Activated CD8-positive, alpha-beta memory T cell treated with anti-CD3 and anti-CD28 coated beads, Interleukin-2, amount 50 U/mL, for 1 hour (primary cell): Measurements from ENCODE around the gene S100B.
A peak's percentile ranks its signal among the peaks of the same experiment; 100 is the strongest.
"Not testable (repeated sequence)": the region's sequence is repeated elsewhere in the genome, so short reads cannot be mapped to it uniquely, and the experiment has no call there.

Experiments
- DNase-seq: peaks from one replicate; pipeline ENCODE4 v3.0.0-alpha.2; 2020; ENCODE audit errors: extremely low read depth

Gene S100B

DNA sequence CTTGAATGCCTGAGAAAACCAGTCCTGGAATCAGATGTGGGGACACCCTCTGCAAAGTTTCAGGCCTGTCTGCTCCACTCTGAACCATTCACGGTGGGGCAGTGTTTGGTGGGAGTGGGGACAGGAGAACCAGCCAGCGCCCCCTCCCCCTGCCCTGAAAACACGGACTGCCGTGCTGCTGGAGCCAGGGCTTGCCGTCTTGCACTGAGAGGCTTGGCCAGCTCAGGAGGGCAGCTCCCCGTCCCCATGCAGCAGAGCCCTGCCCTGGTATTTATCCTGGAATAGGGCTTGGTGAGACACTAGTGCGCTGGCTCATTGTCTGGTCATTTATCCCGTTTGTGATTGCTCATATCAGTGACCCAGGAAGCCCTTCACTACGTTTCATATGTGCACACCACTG lies 3.9 kb downstream of the S100B start:
- DNase-seq = no peak

DNA sequence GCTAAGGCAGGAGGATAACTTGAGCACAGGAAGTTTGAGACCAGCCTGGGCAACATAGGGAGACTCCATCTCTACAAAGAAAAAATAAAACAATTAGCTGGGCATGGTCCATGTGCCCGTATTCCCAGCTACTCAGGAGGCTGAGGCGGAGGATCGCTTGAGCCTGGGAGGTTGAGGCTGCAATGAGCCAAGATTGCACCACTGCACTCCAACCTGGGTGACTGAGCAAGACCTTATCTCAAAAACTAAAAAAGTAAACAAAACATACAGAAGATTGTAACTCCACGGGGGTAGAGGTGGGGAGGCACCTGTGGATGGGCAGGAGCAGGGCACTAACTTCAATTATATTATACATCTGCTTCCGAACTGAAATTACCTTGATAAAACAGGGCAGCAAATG lies 4.6 kb downstream of the S100B start:
- DNase-seq = no peak

DNA sequence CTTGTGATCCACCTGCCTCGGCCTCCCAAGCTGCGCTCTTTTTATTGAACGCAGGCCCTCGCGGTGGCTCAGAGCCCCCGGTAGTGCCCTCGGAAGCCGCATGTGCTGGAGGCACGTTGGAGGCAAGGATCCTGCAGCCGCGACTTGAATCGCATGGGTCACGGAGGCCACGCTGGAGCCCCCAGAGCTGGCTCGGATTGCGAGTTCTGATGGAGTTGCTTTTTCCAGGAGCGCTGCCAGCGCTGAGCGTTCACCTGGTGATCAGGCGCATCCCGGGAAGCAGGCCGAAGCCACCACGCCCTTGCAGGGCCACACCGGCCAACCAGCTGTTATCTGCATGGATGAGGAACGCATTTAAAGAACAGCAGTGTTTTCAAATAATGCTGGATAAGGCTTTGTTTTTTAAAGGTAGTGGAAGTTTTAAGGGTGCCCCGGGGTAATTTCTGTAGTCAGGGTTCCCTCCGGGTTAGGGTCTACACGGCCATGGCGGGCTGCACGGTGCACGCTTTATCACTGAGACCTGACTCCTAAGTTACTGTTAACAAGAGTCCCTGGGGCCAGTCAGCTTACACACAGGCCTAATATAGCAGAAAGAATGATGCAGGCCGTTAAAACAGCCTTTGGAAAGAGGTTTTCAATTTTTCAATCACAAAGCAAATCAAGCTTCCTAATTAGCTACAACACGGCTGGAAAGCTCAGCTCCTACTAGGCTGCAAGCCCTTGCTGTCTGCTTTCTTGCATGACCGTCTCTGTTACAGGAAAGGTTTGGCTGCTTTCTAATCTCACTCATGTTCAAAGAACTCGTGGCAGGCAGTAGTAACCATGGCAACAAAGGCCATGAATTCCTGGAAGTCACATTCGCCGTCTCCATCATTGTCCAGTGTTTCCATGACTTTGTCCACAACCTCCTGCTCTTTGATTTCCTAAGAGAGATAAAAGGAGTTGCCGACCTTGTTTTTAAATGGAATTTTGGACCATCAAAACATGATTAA lies 6.0 kb downstream of the S100B start:
- DNase-seq = no peak

DNA sequence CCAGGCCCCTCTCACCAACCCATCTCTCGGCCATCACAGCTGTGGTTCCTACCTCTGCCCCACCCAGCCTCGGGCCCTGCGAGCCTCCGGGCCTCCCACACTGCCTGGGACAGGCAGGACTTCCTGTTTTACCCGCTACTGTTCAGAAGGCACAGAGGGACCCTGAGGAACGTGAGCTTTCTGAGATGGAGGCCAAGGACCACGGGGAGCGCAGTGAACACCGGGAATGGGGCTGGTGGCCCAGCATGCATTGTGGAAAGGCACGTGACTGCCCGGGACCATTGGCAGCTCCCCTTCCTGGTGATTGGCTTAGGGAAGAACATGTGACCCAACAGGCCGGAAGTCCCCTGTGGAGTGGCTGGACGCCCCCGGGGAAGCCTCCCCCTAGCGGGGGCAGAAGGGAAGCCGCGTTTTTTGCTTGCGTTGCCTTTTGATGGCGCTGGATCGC lies 7.0 kb downstream of the S100B start:
- DNase-seq = no peak

DNA sequence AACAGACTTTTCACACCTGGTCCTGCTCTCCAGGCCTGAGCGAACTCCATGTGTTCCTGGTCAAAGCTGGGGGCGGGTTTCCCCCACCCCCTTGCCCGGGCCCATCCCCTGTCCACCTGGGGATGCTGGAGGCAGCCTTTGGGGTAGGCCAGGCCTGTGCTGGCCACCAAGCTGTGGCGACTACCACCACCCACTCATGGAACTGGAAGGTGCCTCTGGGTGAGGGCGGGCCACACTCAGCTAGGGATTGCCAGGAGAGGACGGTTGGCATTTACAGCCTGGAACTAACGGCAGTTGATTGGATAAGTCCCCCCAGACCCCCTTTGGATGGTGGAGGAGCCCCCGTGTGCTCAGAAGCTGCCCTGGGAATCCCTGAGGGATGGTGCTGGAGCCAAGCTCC lies 7.9 kb downstream of the S100B start:
- no peak for DNase-seq

DNA sequence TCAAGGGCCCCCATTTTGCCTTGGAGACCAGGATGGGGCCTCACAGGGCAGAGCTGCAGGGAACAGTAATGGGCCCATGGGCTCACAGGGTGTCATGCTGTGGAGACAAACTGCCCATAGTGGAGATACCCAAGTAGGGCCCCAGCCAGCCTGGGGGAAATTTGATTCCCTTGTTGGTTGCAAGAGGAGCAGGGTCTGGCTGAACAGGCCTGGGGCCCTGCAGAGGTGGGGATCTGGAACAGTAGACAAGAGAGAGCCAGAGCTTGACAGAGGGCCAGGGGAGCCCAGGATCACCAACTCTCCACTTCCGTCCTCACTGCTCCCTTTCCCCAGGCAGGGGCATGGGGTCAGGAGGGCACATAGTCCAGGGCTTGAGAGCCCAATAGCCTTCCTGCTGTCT lies 8.7 kb downstream of the S100B start:
- no peak for DNase-seq

DNA sequence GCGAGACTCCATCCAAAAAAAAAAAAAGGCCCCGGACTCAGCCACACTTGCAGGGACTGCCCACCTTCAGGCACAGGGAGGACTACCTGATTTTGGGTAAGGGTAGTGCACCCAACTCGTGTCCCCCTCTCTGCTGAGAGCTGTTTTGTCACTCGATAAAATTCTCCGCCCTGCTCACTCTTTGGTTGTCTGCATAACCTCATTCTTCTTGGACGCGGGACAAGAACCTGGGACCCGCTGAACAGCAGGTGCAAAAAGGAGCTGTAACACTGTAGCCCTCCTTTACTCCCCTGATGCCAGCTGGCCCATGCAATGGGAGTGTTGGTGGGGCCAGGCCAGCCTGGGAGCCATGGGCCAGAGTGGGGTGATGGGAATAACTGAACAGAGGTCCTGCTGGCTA lies 10.6 kb downstream of the S100B start:
- no peak for DNase-seq

DNA sequence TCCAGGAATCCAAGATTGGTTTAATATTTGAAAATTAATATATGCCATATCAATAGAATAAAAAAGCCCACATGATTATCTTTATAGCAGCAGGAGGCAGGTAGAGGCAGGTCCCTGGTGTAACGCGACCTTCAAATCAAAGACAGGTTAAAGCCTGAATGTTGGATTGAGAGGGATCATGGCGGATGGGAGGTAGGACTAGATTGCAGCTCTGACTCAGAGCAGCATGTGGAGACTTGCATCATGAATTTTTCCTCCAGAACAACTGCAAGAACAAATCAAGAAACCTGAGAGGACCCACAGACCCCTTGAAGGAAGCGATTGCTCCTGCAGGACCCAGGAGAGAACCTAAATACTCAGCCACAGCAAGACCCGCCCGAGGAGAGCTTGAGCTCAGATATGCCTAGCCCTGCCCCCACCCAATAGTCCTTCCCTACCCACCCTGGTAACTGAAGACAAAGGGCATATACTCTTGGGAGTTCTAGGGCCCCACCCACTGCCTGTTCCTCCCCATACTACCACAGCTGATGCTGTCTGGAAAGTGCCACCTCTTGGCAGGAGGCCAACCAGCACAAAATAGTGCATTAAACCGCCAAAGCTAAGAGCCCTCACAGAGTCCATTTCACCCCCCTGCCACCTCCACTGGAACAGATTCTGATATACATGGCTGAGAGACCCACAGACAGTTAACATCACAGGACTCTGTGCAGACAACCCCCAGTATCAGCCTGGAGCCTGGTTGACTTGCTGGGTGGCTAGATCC lies 19.5 kb downstream of the S100B start:
- no peak for DNase-seq

DNA sequence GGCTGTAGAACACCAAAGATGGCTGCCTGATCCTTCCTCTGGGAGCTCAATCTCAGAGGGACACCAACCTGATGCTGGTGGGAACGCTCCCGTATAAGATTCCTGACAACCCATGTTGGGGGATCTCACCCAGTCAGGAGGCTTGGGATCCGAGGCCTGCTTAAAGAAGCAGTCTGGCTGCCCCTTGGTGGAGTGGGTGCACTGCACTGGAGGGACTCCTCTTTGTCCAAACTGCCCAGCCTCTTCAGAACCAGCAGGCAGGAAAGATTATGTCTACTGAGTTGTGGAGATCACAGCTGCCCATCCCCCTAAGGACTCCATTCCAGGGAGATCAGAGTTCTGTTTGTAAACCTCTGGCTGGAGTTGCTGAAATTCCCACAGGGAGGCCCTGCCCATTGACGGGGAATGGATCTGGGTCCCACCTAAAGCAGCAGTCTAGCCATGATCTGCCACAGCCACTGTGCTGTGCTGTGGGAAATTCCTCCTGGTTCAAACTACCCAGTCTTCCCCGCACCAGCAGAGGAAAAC lies 23.0 kb downstream of the S100B start:
- DNase-seq = no peak

DNA sequence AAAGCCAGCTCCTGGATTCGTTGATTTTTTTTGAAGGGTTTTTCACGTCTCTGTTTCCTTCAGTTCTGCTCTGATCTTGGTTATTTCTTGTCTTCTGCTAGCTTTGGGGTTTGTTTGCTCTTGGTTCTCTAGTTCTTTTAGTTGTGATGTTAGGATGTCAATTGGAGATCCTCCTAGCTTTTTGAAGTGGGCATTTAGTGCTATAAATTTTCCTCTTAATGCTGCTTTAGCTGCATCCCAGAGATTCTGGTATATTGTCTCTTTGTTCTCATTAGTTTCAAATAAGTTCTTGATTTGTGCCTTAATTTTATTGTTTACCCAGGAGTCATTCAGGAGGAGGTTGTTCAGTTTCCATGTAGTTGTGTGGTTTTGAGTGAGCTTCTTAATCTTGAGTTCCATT lies 25.5 kb downstream of the S100B start:
- DNase-seq = not testable (repeated sequence)

DNA sequence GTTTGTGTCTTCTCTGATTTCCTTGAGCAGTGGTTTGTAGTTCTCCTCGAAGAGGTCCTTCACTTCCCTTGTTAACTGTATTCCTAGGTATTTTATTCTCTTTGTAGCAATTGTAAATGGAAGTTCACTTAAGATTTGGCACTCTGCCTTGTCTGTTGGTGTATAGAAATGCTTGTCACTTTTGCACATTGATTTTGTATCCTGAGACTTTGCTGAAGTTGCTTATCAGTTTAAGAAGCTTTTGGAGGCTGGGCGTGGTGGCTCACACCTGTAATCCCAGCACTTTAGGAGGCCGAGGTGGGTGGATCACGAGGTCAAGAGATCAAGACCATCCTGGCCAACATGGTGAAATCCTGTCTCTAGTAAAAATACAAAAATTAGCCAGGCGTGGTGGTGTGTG lies 27.1 kb downstream of the S100B start:
- not testable (repeated sequence) for DNase-seq

DNA sequence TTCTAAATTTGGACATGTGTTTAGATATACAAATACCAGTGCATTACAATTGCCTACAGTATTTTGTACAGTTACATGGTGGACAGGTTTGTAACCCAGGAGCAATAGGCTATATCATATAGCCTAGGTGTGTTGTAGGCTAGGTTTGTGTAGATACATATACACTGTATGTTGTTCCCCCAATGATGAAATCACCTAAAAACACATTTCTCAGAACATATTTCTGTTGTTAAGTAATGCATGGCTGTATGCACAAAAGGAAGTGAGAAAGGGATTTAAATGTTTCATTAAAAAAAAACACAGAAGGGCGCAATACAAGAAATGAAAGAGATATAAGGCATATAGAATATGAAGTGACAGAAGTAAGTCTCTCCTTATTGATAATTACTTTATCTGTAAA lies 32.0 kb downstream of the S100B start:
- DNase-seq = no peak

DNA sequence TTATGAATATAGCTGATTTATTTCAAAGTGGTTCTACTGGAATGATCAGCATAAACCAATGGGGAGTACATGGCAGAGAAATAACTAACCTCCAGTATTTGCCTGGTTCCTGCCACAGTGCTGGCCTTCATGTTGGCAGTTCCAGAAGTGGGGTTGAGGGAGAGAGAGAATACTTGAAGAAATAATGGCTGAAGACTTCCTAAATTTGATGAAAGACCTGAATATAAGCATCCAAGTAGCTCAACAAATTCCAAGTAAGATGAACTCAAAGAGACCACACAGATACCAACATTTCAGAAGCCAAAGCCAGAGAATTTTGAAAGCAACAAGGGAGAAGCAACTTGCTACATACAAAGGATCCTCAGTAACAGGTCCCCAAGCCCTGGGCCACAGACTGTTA lies 34.3 kb downstream of the S100B start:
- DNase-seq = no peak

DNA sequence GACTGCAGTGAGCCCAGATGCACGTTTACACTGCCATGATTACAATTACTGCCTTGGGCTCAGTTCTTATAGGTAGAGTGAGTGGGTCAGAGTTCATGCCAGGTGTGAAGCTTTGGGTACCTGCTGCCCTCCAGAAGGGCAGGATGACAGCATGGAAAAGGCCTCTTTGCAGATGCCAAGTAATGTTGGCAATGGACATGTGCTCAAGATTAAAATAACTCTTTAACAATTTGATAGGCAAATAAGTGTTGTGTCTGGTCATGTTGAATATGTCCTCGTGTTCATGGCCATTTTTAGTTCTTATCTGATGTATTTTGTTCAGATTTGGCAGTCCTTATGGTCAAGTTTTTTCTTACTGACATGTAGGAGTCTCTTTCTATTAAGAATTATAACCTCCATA lies 34.8 kb downstream of the S100B start:
- no peak for DNase-seq

DNA sequence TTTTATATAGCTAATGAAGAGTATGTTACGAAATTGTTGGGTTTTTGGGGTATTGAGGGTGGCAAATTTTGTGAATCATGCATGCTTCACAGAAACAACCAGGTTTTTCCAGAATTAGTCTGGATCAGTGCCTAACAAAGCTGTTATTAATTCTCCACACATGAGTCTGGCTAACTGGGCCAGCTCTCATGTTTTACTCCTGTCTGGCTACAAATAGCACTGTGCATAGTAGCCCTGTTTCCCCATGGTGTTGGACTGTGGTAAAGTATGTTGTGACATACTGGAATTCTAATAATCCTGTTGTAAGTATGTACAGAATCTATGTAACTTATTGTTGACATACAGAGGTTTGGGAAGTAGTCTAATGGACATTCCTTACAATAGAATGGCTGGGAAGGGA lies 35.8 kb downstream of the S100B start:
- DNase-seq = no peak

DNA sequence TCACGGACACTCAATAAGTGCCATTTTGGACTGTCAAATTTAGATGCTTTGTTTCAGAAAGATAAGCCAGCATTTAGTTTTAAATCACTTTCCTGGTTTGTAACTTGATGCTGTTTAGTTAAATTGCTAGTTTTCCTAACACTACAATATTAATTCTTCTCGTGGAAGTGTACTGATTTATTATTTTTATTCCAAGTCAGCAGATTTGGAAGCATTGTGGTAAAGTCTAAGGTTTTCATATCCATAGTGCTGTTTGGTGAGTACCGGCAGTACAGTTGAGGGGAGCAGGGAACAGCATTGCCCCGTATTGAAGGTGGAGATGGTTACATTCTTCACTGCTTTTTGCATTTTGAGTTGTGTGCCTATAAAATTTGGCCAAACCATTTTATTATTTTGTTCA lies 36.3 kb downstream of the S100B start:
- DNase-seq = no peak

DNA sequence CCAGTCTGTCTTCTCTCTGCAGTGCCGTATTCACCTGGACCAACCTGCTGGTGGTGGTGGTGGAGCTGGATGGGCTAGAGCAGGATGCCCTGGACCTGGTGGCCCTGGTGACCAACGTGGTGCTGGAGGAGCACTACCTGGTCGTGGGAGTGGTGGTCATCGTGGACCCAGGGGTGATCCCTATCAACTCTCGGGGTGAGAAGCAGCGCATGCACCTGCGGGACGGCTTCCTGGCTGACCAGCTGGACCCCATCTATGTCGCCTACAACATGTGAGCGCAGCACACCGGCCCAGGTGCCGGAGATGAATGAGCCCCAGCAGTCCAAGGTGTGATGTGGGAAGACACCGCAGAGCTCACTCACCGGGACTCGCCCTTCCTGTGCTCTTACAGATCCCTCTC lies 37.5 kb downstream of the S100B start:
- DNase-seq = no peak

DNA sequence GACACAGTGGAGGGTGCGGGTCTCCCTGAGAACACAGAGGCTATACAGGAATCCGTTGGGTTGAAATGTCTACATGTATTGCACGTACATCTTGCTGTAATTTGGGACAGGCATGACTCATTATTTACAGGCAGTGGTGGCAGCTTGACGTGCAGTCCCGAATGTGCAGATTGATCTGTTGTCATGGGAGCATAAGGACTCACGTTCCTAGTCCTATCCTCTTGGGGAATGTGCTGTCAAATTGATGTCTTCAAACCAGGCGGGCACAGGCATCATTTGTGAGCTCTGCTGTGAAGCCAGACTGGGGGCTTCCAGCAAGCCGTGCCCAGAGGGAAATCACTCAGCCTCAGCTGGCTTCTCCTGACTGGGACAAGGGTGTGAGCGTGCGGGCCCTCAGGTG lies 40.5 kb downstream of the S100B start:
- DNase-seq = no peak

DNA sequence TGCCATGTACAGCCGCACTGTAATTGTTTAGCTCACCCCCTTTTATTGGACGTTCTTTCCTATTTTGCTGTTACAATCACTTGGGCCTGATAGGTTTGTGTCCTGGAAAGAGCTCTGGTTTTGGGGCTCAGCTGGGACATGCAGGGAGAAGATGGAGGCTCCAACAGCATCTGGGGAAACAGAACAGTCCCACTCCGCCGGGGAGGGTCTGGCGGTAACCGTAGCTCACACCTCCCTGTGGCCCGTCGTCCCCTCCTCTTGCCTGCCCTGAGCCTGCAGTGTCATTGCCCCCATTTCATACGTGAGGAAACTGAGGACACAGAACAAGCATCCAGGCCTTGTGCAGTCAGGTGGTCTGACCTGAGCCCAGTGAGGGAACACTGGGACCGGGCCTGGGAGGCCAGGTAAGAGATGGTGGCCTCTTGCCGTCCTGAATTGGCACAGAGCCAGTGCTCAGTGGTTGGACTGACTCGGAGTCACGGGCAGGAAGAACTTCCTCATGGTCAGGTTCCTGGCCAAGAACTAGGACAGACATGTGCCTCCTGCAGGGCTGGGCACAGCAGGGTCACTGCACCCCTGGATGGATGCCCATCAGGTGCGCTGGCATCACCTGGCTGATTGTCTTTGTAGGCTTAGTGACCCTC lies 41.8 kb downstream of the S100B start:
- no peak for DNase-seq

DNA sequence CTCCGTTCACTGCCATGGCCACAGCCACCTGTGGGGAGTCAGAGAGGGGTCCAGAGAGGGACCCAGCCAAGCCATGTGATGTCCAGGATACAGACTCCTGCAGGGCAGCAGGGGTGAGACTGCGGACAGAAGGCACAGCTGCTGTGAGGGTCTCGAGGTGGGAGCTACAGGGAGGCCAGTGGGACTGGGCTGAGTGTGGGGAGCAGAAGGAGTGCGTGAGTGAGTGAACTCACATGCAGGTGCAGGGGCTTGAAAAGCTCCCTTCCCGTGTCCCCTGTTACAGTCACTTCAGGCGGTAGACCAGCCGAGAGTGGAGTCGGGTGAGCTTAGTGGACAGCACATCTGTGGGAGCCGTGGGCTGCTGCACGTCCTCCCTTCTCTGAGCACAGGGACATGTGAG lies 42.4 kb downstream of the S100B start:
- no peak for DNase-seq

DNA sequence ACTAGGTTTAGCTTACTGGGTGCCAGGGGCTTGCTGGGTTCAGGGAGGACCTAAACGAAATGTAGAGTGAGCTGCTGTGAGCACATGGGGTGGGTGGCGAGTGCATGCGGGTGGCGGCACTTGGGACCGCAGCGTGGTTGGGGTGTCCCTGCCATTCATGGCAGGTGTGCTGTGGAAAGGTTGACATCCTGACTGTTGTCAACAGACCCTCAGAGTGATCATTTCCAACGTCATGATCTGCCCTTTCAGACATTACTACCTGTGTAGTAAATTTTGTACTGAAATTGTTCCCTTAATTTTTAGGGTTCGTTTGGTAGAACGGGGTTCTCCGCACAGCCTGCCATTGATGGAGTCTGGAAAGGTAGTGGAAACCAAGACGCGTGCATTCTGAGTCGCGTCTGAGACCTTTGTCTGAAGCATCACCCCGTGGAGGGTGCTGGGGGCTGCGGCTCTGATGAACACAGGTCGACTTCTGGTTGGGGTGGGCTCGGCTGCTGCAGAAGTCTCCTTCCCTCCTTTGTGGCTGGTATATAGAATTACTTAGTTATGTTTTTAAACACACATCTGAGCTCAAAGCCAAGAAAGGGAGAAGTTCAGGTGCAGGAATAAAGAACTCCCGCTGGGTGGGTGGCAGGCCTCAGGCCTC lies 43.3 kb downstream of the S100B start:
- DNase-seq = peak; percentile 23
